ENCODE measurements around the gene AGPAT3. TPM values are rescaled to one million over a fixed set of nuclear protein-coding genes. Genes with fewer than 3 reads are reported as not detected.

The AGPAT3 gene
- total and polyA plus RNA-seq, 10 of the 15 experiments (the other 5 are each of a cell fraction or from before 2014, with no cell fraction given) = 1.2 to 110 (median 30.8) TPM

- no peaks in the 10 kb centered on the region for H4K20me1 ChIP-seq (ENCODE audit: control insufficient read depth, insufficient read depth)
- in situ Hi-C loops (cut with MboI) = no loop called here
- WGBS (ENCODE audit: insufficient coverage, insufficient replicate concordance, low lambda C conversion rate, missing lambda C conversion rate) = 91% methylated on average over 13 of the region's 13 CpGs
- intact Hi-C loops (cut with micrococcal nuclease; ENCODE audit: unreplicated experiment) = no loop called here
- no peaks in the 10 kb centered on the region for H3K36me3 ChIP-seq (ENCODE audit: control insufficient read depth in 2 of 2, insufficient read depth in 2 of 2, low read length in 1 of 2)
- no peak for DNase-seq (ENCODE audit: low read depth, low spot score)
- SMC1A ChIA-PET (ENCODE audit: uncharacterized antibody, unreplicated experiment) = interaction anchor here (0.7 to 1.1 kb wide), 2 partner anchors 17 to 40 kb away, joined by 3 read pairs; no protein-coding TSS in a partner anchor
- H3K79me2 ChIP-seq (ENCODE audit: control insufficient read depth, insufficient read depth, low read length) = no peaks in the 10 kb centered on the region
- H3K9me3 ChIP-seq (replicated peaks; ENCODE audit: control insufficient read depth, insufficient read depth, low read length) = no peaks in the 10 kb centered on the region; the same call in 2 of the 3 replicates
- BruUV-seq (replicated peaks) = no TSS peak
- no peak for ATAC-seq
- CTCF ChIA-PET = interaction anchor here (0.7 kb wide), 1 partner anchor 8 kb away, joined by 5 read pairs; no protein-coding TSS in a partner anchor
- TF ChIP-seq CUX1 (IDR thresholded peaks at IDR 0.05; ENCODE audit: insufficient replicate concordance, low read depth, low read length) (no peak), RFX5 (IDR thresholded peaks at IDR 0.05; ENCODE audit: low read depth, low read length) (no peak), HDAC2 (IDR thresholded peaks at IDR 0.05) (no peak), NFXL1 (IDR thresholded peaks at IDR 0.05; ENCODE audit: borderline replicate concordance) (no peak), CHD1 (IDR thresholded peaks at IDR 0.05; ENCODE audit: low read depth, low read length) (no peak), RBBP5 (conservative IDR thresholded peaks at IDR 0.05) (no peak), IKZF1 (conservative IDR thresholded peaks at IDR 0.05) (no peak), USF2 (IDR thresholded peaks at IDR 0.05; ENCODE audit: borderline replicate concordance, low read depth, low read length) (no peak), JUND (IDR thresholded peaks at IDR 0.05; ENCODE audit: low read depth, low read length) (no peak), ASH2L (IDR thresholded peaks at IDR 0.05; ENCODE audit: borderline replicate concordance, low read depth) (no peak), MXI1 (IDR thresholded peaks at IDR 0.05; ENCODE audit: low read depth, low read length) (no peak)
- TF ChIP-seq, protein P1, sequence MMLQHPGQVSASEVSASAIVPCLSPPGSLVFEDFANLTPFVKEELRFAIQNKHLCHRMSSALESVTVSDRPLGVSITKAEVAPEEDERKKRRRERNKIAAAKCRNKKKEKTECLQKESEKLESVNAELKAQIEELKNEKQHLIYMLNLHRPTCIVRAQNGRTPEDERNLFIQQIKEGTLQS (IDR thresholded peaks at IDR 0.05; ENCODE audit: borderline replicate concordance, extremely low read depth, low read depth, low read length) = no peak
- TF ChIP-seq, protein P2, sequence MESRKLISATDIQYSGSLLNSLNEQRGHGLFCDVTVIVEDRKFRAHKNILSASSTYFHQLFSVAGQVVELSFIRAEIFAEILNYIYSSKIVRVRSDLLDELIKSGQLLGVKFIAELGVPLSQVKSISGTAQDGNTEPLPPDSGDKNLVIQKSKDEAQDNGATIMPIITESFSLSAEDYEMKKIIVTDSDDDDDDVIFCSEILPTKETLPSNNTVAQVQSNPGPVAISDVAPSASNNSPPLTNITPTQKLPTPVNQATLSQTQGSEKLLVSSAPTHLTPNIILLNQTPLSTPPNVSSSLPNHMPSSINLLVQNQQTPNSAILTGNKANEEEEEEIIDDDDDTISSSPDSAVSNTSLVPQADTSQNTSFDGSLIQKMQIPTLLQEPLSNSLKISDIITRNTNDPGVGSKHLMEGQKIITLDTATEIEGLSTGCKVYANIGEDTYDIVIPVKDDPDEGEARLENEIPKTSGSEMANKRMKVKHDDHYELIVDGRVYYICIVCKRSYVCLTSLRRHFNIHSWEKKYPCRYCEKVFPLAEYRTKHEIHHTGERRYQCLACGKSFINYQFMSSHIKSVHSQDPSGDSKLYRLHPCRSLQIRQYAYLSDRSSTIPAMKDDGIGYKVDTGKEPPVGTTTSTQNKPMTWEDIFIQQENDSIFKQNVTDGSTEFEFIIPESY (IDR thresholded peaks at IDR 0.05) = no peak
- H3K9ac ChIP-seq (ENCODE audit: control insufficient read depth, insufficient read depth, low read length) = no peak overlapping the region
- no peak for FAIRE-seq
- no peak overlapping the region for H3K27ac ChIP-seq (ENCODE audit: control insufficient read depth, insufficient read depth)
- H3K4me2 ChIP-seq (ENCODE audit: control insufficient read depth, insufficient read depth) = no peak overlapping the region
- H3K27me3 ChIP-seq (replicated peaks in 1 of 2; ENCODE audit: control insufficient read depth in 2 of 2, insufficient read depth in 2 of 2, low read length in 1 of 2) = no peaks in the 10 kb centered on the region
- POLR2A ChIA-PET = interaction anchor here (1.3 kb wide), 1 partner anchor 9 kb away, joined by 4 read pairs; no protein-coding TSS in a partner anchor
- 0 out of 2 replicates have a peak, but pooled peaks cover 4% of the 10 kb centered on the region for H3K4me1 ChIP-seq (ENCODE audit: control insufficient read depth, insufficient read depth, low read length)
- RAD21 ChIA-PET (ENCODE audit: unreplicated experiment) = no interaction called here
- no peak overlapping the region for H2AFZ ChIP-seq (ENCODE audit: control insufficient read depth, low read depth, low read length)
- no peak overlapping the region for H3K4me3 ChIP-seq
These were observed 19.6 kb upstream of the AGPAT3 start for GRCh38 chr21:43845386-43845785.
